K562 (cell line): ENCODE results near the gene AFDN. TPM values are rescaled to one million over a fixed set of nuclear protein-coding genes. Genes with fewer than 3 reads are reported as not detected.

Source experiments
- ATAC-seq: fragments of 200-7000 bp; cut with Tn5 transposase; 3 replicates; pipeline ENCODE4 v1.9.1; 2020; ENCODE audit warnings: moderate library complexity
- BruUV-seq: library from RNA; stranded (reverse); fragments of 400-500 nt; replicated peaks from 2 replicates; lab custom pipeline; 2021; lab: Mats Ljungman, UMichigan
- CTCF ChIA-PET: fragments of 300-600 bp; formaldehyde crosslinking; extraction: SDS; loops from one replicate; lab custom pipeline; 2021; ENCODE audit warnings: low intra/inter-chr PET ratio; lab: Yijun Ruan, JAX
- POLR2A ChIA-PET: fragments of 300-600, 350-650 bp; sonication (Branson Sonifier 250); formaldehyde crosslinking; extraction: SDS; loops from one replicate; lab custom pipeline; 2021; ENCODE audit warnings: antibody characterized with exemption, inconsistent platforms; lab: Yijun Ruan, JAX
- DNase-seq, 4 experiments: peaks; one replicate each; pipeline versions ENCODE4 v3.0.0 to v3.0.0-alpha.2; 2011 to 2018; ENCODE audit warnings: low spot score in 3 of 4, mixed read lengths in 3 of 4; ENCODE audit errors: extremely low read depth in 1 of 4
- FAIRE-seq: peaks from 2 replicates; lab custom pipeline; 2011; peaks lifted over from hg19 to GRCh38; lab: Jason Lieb, UNC
- H2AFZ ChIP-seq: 2 replicates; pipeline ENCODE4 v1.6.0; 2011; ENCODE audit warnings: low read depth, low read length, control low read depth, inconsistent platforms
- H3K27ac ChIP-seq: fragments of 200-600 bp; 3 replicates; pipeline ENCODE4 v1.8.0; 2011; ENCODE audit warnings: low read depth, mild to moderate bottlenecking, control low read depth, inconsistent platforms, low read length, moderate library complexity, mixed read lengths; ENCODE audit errors: extremely low read depth
- H3K27me3 ChIP-seq, 2 experiments: fragments of 300-600 bp in 1 of 2; 2 replicates in 1 of 2; 3 replicates in 1 of 2; pipeline versions ENCODE4 v1.6.0 to v1.8.0; 2011; ENCODE audit warnings: inconsistent platforms in 2 of 2, low read length in 2 of 2, mild to moderate bottlenecking in 1 of 2, mixed read lengths in 1 of 2, moderate library complexity in 1 of 2; ENCODE audit not compliant: control insufficient read depth in 2 of 2, insufficient read depth in 2 of 2
- H3K36me3 ChIP-seq: fragments of 300-600 bp; 3 replicates; pipeline ENCODE4 v1.8.0; 2011; ENCODE audit warnings: mild to moderate bottlenecking, low read length, inconsistent platforms; ENCODE audit not compliant: control insufficient read depth, insufficient read depth
- H3K4me1 ChIP-seq, 2 experiments: fragments of 200-600 bp in 1 of 2; replicated peaks in 1 of 2; 2 replicates in 1 of 2; 3 replicates in 1 of 2; pipeline versions ENCODE4 v1.5.1 to v1.8.0; 2011; ENCODE audit warnings: inconsistent platforms in 2 of 2, low read length in 2 of 2, mild to moderate bottlenecking in 1 of 2, mixed read lengths in 1 of 2, moderate library complexity in 1 of 2; ENCODE audit not compliant: control insufficient read depth in 2 of 2, insufficient read depth in 2 of 2
- H3K4me2 ChIP-seq: 2 replicates; pipeline ENCODE4 v1.6.1; 2011; ENCODE audit warnings: low read length, control low read depth, inconsistent platforms, mixed read lengths; ENCODE audit not compliant: insufficient read depth
- H3K4me3 ChIP-seq: fragments of 200-600 bp; sonication (generic), shearing (Covaris generic); 2 replicates; pipeline ENCODE4 v1.5.1; 2016; ENCODE audit warnings: control low read depth, inconsistent platforms
- H3K79me2 ChIP-seq: fragments of 200-600 bp; 3 replicates; pipeline ENCODE4 v1.8.0; 2011; ENCODE audit warnings: low read length, inconsistent platforms; ENCODE audit not compliant: control insufficient read depth, insufficient read depth
- H3K9ac ChIP-seq, 2 experiments: 2 replicates each; pipeline versions ENCODE4 v1.6.0 to v1.6.1; 2011; ENCODE audit warnings: low read depth in 2 of 2, low read length in 2 of 2, control low read depth in 1 of 2, inconsistent platforms in 1 of 2, mild to moderate bottlenecking in 1 of 2, mixed read lengths in 1 of 2; ENCODE audit not compliant: insufficient read depth in 1 of 2
- H3K9me1 ChIP-seq: one replicate; pipeline ENCODE4 v1.6.0; 2011; ENCODE audit warnings: inconsistent platforms, mild to moderate bottlenecking, low read length, moderate library complexity; ENCODE audit not compliant: control insufficient read depth, insufficient read depth
- H3K9me3 ChIP-seq: replicated peaks from 2 replicates; pipeline ENCODE4 v1.5.1; 2011; ENCODE audit warnings: low read depth, low read length, inconsistent platforms; ENCODE audit not compliant: control insufficient read depth, insufficient read depth
- H4K20me1 ChIP-seq: replicated peaks from 2 replicates; pipeline ENCODE4 v1.6.1; 2011; ENCODE audit warnings: low read length, inconsistent platforms, mixed read lengths; ENCODE audit not compliant: control insufficient read depth, insufficient read depth
- BCL6 ChIP-seq: fragments of 250-450 bp; sonication (Bioruptor Pico); IDR thresholded peaks from 2 replicates; pipeline ENCODE4 v1.4.0; 2020
- CBX8 ChIP-seq: fragments of 200-600 bp; sonication (generic); IDR thresholded peaks from 2 replicates; pipeline ENCODE4 v1.6.1; 2012; ENCODE audit warnings: borderline replicate concordance, mixed run types, low read depth, mild to moderate bottlenecking, moderate library complexity, mixed read lengths, low read length, control low read depth, inconsistent platforms; ENCODE audit not compliant: poor library complexity, severe bottlenecking; ENCODE audit errors: extremely low read depth
- CEBPG ChIP-seq, 3 experiments: fragments of 200-800 bp in 1 of 3; sonication (Bioruptor generic) in 1 of 3; sonication (generic) in 1 of 3; formaldehyde crosslinking in 1 of 3; IDR thresholded peaks in 2 of 3; conservative IDR thresholded peaks in 1 of 3; 2 replicates each; pipeline versions ENCODE4 v1.6.1 to v1.8.0; 2016 to 2022; ENCODE audit warnings: missing compliant biosample characterization in 2 of 3, missing genetic modification characterization in 2 of 3, mild to moderate bottlenecking in 1 of 3, missing genetic modification reagents in 1 of 3
- EHMT2 ChIP-seq: fragments of 450-650 bp; IDR thresholded peaks from 2 replicates; pipeline ENCODE4 v1.6.1; 2018; ENCODE audit warnings: antibody characterized with exemption
- JUND ChIP-seq, 2 experiments: IDR thresholded peaks; 2 replicates in 1 of 2; 3 replicates in 1 of 2; pipeline ENCODE4 v1.6.1; 2011; ENCODE audit warnings: borderline replicate concordance in 2 of 2, low read depth in 2 of 2, low read length in 2 of 2, improper control_type of control experiment in 1 of 2, missing biosample characterization in 1 of 2, missing genetic modification characterization in 1 of 2, missing genetic modification reagents in 1 of 2
- NFIC ChIP-seq: fragments of 450-650 bp; IDR thresholded peaks from 2 replicates; pipeline ENCODE4 v1.6.1; 2017; ENCODE audit warnings: mild to moderate bottlenecking, inconsistent platforms
- PHB2 ChIP-seq: fragments of 450-650 bp; IDR thresholded peaks from 2 replicates; pipeline ENCODE4 v1.6.1; 2017; ENCODE audit warnings: low read depth
- SP1 ChIP-seq: sonication (generic); formaldehyde crosslinking; IDR thresholded peaks from 2 replicates; pipeline ENCODE4 v1.8.1; 2022; ENCODE audit warnings: mild to moderate bottlenecking, missing genetic modification reagents
- TFE3 ChIP-seq: fragments of 450-650 bp; formaldehyde crosslinking; IDR thresholded peaks from 2 replicates; pipeline ENCODE4 v1.4.0; 2020; ENCODE audit warnings: mild to moderate bottlenecking, mixed read lengths
- ZNF316 ChIP-seq: fragments of 450-650 bp; IDR thresholded peaks from 2 replicates; pipeline ENCODE4 v1.6.1; 2016
- WGBS: fragments of 100-300 bp; shearing (Covaris generic); methylation state at CpG from one replicate; pipeline ENCODE4 v1.1.6; 2016; ENCODE audit warnings: low coverage, mixed read lengths; ENCODE audit not compliant: insufficient coverage; ENCODE audit errors: missing lambda C conversion rate; 5-methylcytosine and 5-hydroxymethylcytosine counted together
- in situ Hi-C: fragments of 300-500 bp; cut with MboI; formaldehyde crosslinking; loops from 4 replicates; pipeline ENCODE4 v1.15.0; 2018; ENCODE audit warnings: inconsistent platforms, mixed read lengths
- intact Hi-C: fragments of 100-400 bp; cut with micrococcal nuclease; formaldehyde crosslinking; loops from 2 replicates; pipeline ENCODE4 v1.14.2; 2022
- polyA plus RNA-seq, 8 experiments: library from polyadenylated mRNA; depleted of rRNA in 4 of 8; stranded (reverse) in 5 of 8; unstranded in 3 of 8; fragments of >200 nt; fragmentation: Nextera tagmentation in 2 of 8; fragmentation: Illumina TruSeq in 1 of 8; extraction: Ambion mirVana in 2 of 8; extraction: Trizol in 1 of 8; gene quantifications; 2 replicates each; pipeline versions ENCODE4 v1.2.1 to v1.2.3, GENCODE V29; 2011 to 2014; ENCODE audit warnings: inconsistent platforms in 1 of 8, missing spikeins in 1 of 8
- total RNA-seq, 7 experiments: library from RNA; depleted of rRNA in 6 of 7; stranded (reverse); fragments of >200 nt in 6 of 7; fragmentation: Illumina TruSeq in 2 of 7; extraction: Trizol in 2 of 7; gene quantifications; 2 replicates each; pipeline versions ENCODE4 v1.2.1 to v1.2.3, GENCODE V29; 2011 to 2021; ENCODE audit warnings: low replicate concordance in 1 of 7

Gene AFDN
- total and polyA plus RNA-seq, 9 of the 15 experiments (the other 6 are each of a cell fraction or from before 2014, with no cell fraction given) = 7.2 to 129 (median 105) TPM

- H3K9ac ChIP-seq = no peak overlapping the region
- intact Hi-C loops (no loop called here), in situ Hi-C loops (no loop called here)
- no peak for TF ChIP-seq BCL6
- no peak for TF ChIP-seq TFE3 (CRISPR knock-in tag)
- no peak for TF ChIP-seq ZNF316
- TF ChIP-seq NFIC = no peak
- ATAC-seq = no peak
- ChIA-PET CTCF (no interaction called here), POLR2A (interaction anchor here (1.4 kb wide), 1 partner anchor 12 kb away, joined by 3 read pairs; no protein-coding TSS in a partner anchor)
- no peaks in the 10 kb centered on the region for H4K20me1 ChIP-seq
- no peak for DNase-seq
- H3K27ac ChIP-seq = no peak overlapping the region
- BruUV-seq = no TSS peak
- H2AFZ ChIP-seq = no peak overlapping the region
- 28% methylated on average over 3 of the region's 3 CpGs for WGBS
- H3K4me2 ChIP-seq = no peak overlapping the region
- no peaks in the 10 kb centered on the region for H3K9me3 ChIP-seq
- no peaks in the 10 kb centered on the region for H3K36me3 ChIP-seq
- H3K4me3 ChIP-seq = no peak overlapping the region
- no peaks in the 10 kb centered on the region for H3K79me2 ChIP-seq
- FAIRE-seq = no peak
- H3K9me1 ChIP-seq = no peaks in the 10 kb centered on the region
- peaks cover 13 to 22% of the 10 kb centered on the region in 2 experiments; a peak in 4 of 5 replicates for H3K4me1 ChIP-seq
- peaks cover 4 to 20% of the 10 kb centered on the region in 2 experiments; a peak in 4 of 5 replicates for H3K27me3 ChIP-seq
These were observed 19.0 kb upstream of the AFDN start for GRCh38 chr6:167807756-167808155.

GRCh38 chr6:167811040-167811439, 15.7 kb upstream of the AFDN start:
- ChIA-PET POLR2A (interaction anchor here (0.6 to 1.2 kb wide), 3 partner anchors 14 to 135 kb away, joined by 3 to 5 read pairs (median 4); no protein-coding TSS in a partner anchor), CTCF (no interaction called here)
- intact Hi-C loops (no loop called here), in situ Hi-C loops (no loop called here)
- 75% methylated on average over 5 of the region's 5 CpGs for WGBS
- no peaks in the 10 kb centered on the region for H3K36me3 ChIP-seq
- no peak for TF ChIP-seq CEBPG (CRISPR knock-in tag; IDR thresholded peaks at IDR 0.05)
- TF ChIP-seq CEBPG (tag; conservative IDR thresholded peaks at IDR 0.05 in 1 of 2, IDR thresholded peaks at IDR 0.05 in 1 of 2) = 0 out of 4 replicates have a peak, but pooled peaks of 1 of the 2 experiments have one; percentile 25
- TF ChIP-seq PHB2 = no peak
- TF ChIP-seq CBX8 = no peak
- TF ChIP-seq JUND (IDR thresholded peaks at IDR 0.05; ENCODE audit: borderline replicate concordance, low read depth, low read length) = no peak
- TF ChIP-seq JUND (tag; IDR thresholded peaks at IDR 0.05; ENCODE audit: borderline replicate concordance, low read depth, low read length) = 0 out of 3 replicates have a peak, but pooled peaks have one; percentile 13
- no peak for TF ChIP-seq SP1 (CRISPR knock-in tag)
- TF ChIP-seq EHMT2 = peak; percentile 8; the same call in 1 of the 2 replicates
- no peaks in the 10 kb centered on the region for H3K9me3 ChIP-seq
- H3K27me3 ChIP-seq = no peaks in the 10 kb centered on the region
- H2AFZ ChIP-seq = peak overlapping the region; percentile 88
- H3K9me1 ChIP-seq = no peaks in the 10 kb centered on the region
- no TSS peak for BruUV-seq
- no peak for FAIRE-seq
- no peak overlapping the region for H3K4me3 ChIP-seq
- H3K27ac ChIP-seq = peak overlapping the region; percentile 57
- peaks cover 14 to 22% of the 10 kb centered on the region in 2 experiments; a peak in 4 of 5 replicates for H3K4me1 ChIP-seq
- peak; percentile 39 for ATAC-seq
- H3K9ac ChIP-seq = peak overlapping the region in 1 of 2 experiments; percentile 2; a peak in 1 of 4 replicates
- DNase-seq = no peak
- H4K20me1 ChIP-seq = no peaks in the 10 kb centered on the region
- H3K4me2 ChIP-seq = peak overlapping the region; percentile 56; the same call in 1 of the 2 replicates
- no peaks in the 10 kb centered on the region for H3K79me2 ChIP-seq
